Measurements from ENCODE around the gene LRRC3C. TPM values are rescaled to one million over a fixed set of nuclear protein-coding genes. Genes with fewer than 3 reads are reported as not detected.
"Not testable (repeated sequence)": the region's sequence is repeated elsewhere in the genome, so short reads cannot be mapped to it uniquely, and the experiment has no call there.

LRRC3C gene, protein sequence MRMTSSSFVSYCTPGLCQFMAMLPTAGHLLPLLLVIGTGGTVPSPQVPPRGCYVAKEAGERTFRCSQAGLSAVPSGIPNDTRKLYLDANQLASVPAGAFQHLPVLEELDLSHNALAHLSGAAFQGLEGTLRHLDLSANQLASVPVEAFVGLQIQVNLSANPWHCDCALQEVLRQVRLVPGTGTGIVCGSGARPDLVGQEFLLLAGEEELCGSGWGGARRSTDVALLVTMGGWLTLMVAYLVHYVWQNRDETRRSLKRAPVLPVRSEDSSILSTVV
- not detected for total RNA-seq
- long read RNA-seq = 0 reads

DNA sequence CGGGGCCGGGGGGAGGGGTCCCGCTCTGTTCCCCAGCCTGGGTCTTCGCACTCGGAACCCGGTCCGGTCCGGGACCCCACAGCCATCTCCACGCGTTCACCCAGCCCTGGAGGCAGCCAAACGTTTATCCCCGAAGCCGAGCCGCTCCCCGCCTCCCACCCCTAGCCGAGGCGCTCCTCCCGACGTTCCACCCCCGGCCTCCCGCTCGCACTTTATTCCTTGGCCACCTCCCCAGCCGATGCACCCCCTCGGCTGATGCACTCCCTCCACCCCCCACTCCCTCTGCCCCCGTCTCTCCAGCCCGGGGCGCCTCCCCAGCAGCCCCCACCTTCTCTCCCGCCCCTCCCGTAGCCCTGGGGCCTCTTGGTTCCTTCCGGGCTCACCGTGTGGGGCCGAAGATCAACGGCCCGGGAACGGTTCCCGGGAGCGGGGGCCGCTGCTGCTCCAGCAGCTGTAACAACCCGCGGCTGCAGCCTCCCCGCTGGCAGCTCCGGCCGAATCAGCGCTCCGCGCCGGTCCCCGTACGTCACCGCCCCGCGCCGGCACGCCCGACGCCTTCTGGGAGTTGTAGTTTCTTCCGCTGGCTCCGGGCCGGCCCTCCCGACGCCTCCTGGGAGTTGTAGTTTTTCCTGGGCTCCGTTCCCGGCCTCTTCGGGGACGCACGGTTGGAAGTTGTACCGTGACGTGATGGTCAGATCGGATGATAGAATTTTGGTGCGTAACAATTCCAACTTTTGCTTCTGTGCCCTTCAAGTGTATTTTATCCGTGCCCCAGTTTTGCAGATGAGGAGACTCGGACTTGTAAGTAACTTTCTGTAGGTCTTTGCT is at the start of gene LRRC3C, which contains the start of gene ORMDL3:
TSS of gene LRRC3C (plus strand) at position 632 of the 828 bp plus-strand sequence. CDS start 13,792 bp downstream, outside the sequence.
TSS of gene ORMDL3 (minus strand) at position 501 of the 828 bp plus-strand sequence. CDS start 3,398 bp downstream, outside the sequence.
- intact Hi-C loops (cut with DNase I) = loop anchor here (1.0 to 2.0 kb wide), 2 partner anchors 25 to 53 kb away; partner anchors contain the start of gene PSMD3
- peak; percentile 98 for DNase-seq (ENCODE audit: low spot score)

- DNase-seq (ENCODE audit: low spot score); intact Hi-C loops (cut with DNase I): not testable (repeated sequence)
These were observed 41.4 kb upstream of the LRRC3C start for GRCh38 chr17:39886102-39886501.

DNA sequence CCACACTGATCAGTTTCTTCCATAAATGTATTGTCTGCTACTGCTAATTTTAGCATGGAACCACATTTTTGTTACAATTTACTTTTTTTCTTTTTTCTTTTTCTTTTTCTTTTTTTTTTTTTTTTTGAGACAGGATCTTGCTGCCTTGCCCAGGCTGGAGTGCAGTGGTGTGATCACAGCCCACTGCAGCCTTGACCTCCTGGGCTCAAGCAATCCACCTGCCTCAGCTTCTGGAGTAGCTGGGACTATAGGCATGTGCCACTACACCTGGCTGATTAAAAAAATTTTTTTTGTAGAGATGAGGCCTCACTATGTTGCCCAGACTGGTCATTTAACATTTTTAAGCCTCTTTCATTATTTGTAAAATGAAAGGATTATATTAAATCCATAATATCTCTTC is 40.5 kb upstream of the LRRC3C start:
- intact Hi-C loops (cut with DNase I) = no loop called here
- no peak for DNase-seq (ENCODE audit: low spot score)

DNA sequence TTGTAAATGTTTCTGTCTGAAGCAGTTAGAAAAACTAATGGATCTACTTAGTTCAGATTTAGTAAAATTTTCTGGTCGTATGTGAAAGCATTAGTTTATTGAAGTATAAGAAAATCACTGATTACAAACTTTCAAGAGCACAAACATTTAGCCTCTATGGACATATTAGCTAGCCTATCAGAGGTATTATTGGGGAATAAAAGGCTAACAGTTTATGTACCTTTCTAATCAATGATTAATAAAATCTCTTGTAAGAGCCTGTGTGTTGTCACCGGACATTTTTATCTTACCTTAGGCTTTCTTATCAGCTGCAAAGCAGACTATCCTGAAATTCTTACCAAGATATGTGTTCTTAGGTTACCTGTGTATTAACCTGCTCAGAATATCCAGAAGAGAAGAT is 38.3 kb upstream of the LRRC3C start:
- DNase-seq (ENCODE audit: low spot score) = no peak
- intact Hi-C loops (cut with DNase I) = no loop called here

DNA sequence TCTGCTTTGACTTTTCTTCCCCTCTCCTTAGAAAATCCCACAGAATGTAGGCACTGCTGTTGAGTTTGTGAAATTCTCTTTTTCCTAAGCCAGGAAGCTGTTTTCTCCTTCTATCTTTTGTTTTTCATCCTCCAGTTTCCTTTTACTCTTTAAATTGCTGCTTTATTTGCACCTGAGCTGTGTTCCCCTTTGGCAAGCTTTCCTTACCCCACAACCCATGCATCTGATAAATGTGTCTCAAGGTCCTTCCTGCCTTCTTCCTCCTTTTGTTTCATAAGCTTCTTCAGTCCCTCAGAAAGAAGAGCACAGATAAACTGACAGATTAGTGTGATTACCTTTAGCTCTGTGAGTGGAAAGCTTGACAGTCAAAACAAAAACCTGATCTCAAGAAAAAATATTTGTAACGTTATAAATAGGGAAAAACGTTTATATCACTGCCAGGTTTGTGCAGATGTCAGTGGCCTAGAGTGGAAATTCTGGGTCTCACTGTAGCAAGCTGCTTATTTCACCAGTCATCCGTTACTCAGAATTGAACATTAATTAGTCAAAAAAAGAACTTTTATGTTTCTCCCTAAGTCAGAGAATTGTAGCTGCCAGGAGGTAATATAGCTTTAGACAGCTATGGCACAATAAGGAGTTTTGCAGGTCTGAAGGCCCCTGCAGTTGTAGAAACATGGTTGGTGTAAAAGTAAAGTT is 32.7 kb upstream of the LRRC3C start:
- no peak for DNase-seq (ENCODE audit: low spot score)
- intact Hi-C loops (cut with DNase I) = no loop called here

DNA sequence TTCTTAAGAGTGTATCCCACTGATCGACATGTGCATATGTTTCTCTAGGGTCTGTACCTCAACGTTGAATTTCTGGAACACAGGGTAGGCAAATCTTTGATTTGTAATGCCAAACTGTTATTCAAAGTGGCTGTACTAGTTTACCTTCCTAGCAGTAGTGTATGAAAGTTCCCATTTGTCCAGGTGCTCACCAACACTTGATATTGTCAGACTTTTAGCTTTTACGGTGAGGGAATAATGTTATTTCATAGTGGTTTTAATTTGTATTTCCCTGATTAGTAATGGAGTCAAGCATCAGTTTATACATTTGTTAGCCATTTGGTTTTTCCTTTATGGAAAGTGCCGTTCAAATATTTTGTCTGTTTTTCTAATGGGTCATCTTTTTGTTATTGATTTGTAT is 29.4 kb upstream of the LRRC3C start:
- DNase-seq (ENCODE audit: low spot score) = no peak
- intact Hi-C loops (cut with DNase I) = no loop called here

DNA sequence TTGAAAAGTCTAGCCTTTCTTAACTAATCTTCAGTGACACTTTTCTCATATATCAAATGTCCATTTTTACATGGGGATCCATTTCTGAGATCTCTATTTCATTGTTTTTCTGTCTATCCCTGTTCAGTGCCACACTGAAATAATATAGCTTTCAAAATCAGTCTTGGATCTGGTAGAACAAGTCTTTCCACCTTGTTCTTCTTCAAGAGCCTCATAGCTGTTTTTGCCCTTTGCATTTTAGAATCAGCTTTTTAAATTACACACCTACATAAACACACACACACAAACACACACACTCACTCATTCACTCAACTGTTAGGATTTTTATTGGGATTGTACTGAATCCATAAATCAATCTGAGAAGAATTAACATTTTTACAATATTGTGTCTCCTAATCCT is 28.3 kb upstream of the LRRC3C start:
- no peak for DNase-seq (ENCODE audit: low spot score)
- intact Hi-C loops (cut with DNase I) = no loop called here

DNA sequence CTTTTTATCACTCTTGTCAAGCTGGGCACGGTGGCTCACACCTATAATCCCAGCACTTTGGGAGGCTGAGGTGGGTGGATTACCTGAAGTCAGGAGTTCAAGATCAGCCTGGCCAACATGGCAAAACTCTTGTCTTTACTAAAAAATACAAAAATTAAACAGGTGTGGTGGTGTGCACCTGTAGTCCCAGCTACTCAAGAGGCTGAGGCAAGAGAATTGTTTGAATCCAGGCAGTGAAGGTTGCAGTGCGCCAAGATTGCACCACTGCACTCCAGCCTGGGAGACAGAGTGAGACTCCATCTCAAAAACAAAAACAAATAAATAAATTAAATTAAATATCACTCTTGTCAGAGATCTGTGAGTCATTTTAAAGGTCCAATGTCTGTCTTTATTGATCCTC is 25.5 kb upstream of the LRRC3C start:
- DNase-seq (ENCODE audit: low spot score); intact Hi-C loops (cut with DNase I): not testable (repeated sequence)

DNA sequence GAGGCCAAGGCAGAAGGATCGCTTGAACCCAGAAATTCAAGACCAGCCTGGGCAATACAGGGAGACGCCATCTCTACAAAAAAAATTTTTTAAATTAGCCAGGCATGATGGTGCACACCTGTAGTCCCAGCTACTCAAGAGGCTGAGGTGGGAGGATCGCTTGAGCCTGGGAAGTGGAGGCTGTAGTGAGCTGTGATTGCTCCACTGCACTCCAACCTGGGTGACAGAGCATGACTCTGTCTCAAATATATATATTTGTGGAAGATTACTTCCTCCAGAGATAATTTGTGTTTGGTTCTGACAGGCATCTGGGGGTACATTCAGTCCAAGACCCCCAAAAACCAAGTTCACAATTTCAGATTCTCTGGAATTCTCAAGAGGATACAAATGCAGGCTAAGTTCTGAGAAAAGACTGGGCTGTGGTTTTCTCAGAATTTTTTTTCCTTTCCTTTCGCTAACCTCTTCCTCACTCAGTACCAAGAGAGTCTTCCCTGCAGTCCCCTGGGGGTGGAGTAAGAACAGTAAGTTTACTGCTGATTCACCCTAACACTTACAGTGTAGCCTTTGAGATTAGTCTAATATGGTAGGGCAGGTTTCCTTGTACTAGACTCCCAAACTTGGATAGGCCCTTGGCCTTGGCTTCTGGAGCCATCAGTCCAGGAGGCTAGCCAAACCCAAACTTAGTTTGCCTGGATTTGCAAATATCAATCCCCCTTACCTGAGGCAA is 24.2 kb upstream of the LRRC3C start:
- DNase-seq (ENCODE audit: low spot score) = no peak

GRCh38 chr17:39904990-39905288 is 22.6 kb upstream of the LRRC3C start:
- intact Hi-C loops (cut with DNase I) = no loop called here
- no peak for DNase-seq (ENCODE audit: low spot score)

More for the DNA sequence above, 24.2 kb upstream of the LRRC3C start:
- intact Hi-C loops (cut with DNase I) = no loop called here

- intact Hi-C loops (cut with DNase I) = no loop called here
- no peak for DNase-seq (ENCODE audit: low spot score)
These were observed 18.7 kb upstream of the LRRC3C start for GRCh38 chr17:39908789-39909352.

DNA sequence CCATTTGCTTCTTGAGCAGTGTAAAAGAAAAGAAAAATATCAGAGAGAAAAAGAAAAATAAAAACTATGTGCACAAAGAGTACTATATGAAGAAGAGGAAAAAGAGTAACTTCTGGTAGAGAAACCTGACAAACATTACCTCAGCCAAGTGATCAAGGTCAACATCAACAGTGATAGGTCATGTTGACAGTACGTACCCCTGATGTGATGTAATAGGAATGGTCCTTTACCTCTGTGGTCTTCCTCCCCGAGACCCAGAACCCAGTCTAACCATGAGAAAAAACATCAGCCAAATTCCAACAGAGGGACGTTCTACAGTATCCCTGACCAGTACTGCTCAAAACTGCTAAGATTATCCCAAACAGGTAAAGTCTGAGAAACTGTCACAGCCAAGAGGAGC is 13.5 kb upstream of the LRRC3C start:
- DNase-seq (ENCODE audit: low spot score) = no peak
- intact Hi-C loops (cut with DNase I) = no loop called here

- intact Hi-C loops (cut with DNase I) = no loop called here
- no peak for DNase-seq (ENCODE audit: low spot score)
These were observed 12.0 kb upstream of the LRRC3C start for GRCh38 chr17:39915559-39915958.

DNA sequence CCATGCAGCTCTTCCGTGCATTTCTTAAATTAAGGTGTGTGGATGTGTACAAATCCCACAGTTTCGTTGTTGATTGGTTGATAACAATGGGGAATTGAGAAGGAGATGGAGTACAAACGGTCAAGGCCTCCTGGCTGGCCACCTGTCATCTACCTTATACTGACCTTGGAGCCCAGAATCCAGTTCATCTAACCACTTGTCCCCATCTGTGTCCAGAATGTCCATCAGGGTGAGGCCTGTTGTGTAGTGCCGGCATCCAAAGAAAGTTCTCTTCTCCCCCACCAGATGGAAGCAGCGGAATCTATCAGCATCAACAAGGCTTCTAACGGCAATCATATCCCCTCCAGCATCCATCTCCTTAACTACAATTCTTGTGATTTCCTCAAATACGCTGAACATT is 10.6 kb upstream of the LRRC3C start:
- DNase-seq (ENCODE audit: low spot score) = no peak
- intact Hi-C loops (cut with DNase I) = no loop called here

GRCh38 chr17:39919087-39919683 is 8.3 kb upstream of the LRRC3C start:
- intact Hi-C loops (cut with DNase I) = no loop called here
- no peak for DNase-seq (ENCODE audit: low spot score)

GRCh38 chr17:39920218-39921210 is 7.0 kb upstream of the LRRC3C start:
- DNase-seq (ENCODE audit: low spot score) = no peak
- intact Hi-C loops (cut with DNase I) = loop anchor here (5.0 kb wide), 1 partner anchor 278 kb away; no protein-coding TSS in a partner anchor

GRCh38 chr17:39921323-39921722 is 6.2 kb upstream of the LRRC3C start:
- no peak for DNase-seq (ENCODE audit: low spot score)
- intact Hi-C loops (cut with DNase I) = loop anchor here (5.0 kb wide), 1 partner anchor 279 kb away; no protein-coding TSS in a partner anchor

DNA sequence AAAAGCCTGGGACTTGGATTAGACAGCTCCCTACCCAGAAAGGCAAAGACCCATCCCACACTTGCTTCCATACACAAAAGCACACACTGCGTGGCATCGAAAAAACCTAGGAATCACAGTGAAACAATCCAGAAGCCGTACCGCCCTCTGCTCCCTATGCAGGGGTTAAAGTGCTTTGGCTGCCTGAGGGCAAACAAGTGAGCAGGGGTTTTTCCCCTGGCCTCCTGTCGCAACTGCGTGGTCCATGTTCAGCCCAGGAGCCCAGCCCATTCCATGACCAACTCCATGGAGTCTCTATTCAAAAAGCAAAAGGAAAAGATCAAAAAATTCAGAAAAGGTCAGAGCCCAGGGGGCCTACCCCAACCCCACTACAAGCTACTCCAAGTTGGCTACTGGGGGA is 5.5 kb upstream of the LRRC3C start:
- intact Hi-C loops (cut with DNase I) = loop anchor here (5.0 kb wide), 1 partner anchor 280 kb away; no protein-coding TSS in a partner anchor
- no peak for DNase-seq (ENCODE audit: low spot score)

All from cardiac septum (tissue), 1 donor.